AG09309 (cell line): ENCODE results near the gene GPR39.

ENCODE experiments used
- DNase-seq: peaks from one replicate; pipeline ENCODE4 v3.0.0-alpha.2; 2010; ENCODE audit warnings: low read depth
- H3K4me3 ChIP-seq: 2 replicates; pipeline ENCODE4 v1.5.1; 2011; ENCODE audit warnings: mild to moderate bottlenecking, low read depth, low read length, moderate library complexity; ENCODE audit not compliant: control insufficient read depth
- CTCF ChIP-seq: IDR thresholded peaks from 2 replicates; pipeline ENCODE4 v1.5.1; 2011; ENCODE audit warnings: mild to moderate bottlenecking, low read depth, low read length, inconsistent platforms; ENCODE audit not compliant: insufficient read depth, control insufficient read depth; ENCODE audit errors: missing control alignments

The GPR39 gene

GRCh38 chr2:132417430-132418035, 928 bp downstream of the GPR39 start:
- no peak for TF ChIP-seq CTCF
- DNase-seq: no peak
- H3K4me3 ChIP-seq: no peak overlapping the region

DNA sequence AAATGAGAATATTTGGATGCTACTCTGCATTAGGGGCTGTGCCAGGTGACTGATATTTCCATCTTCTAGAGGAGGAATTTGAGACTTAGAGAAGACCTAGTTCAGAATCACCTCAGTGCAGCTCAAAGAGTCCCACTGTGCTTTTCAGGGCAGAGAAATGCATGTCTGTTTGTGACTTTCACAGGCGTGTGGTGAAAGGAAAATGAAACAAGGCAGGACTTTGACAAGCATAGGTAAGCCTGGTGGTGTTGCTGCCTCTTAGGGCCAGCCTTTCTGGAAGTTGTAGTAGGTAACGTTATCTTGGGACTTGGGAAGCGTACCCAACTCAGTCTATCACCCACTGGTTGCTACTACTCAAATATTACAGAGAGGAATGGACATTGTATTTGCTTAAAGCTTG, 2.6 kb downstream of the GPR39 start:
- no peak overlapping the region for H3K4me3 ChIP-seq
- no peak for TF ChIP-seq CTCF
- DNase-seq: no peak

GRCh38 chr2:132419941-132420340, 3.3 kb downstream of the GPR39 start:
- no peak for DNase-seq
- no peak overlapping the region for H3K4me3 ChIP-seq
- no peak for TF ChIP-seq CTCF

- TF ChIP-seq CTCF: peak; percentile 23
- no peak overlapping the region for H3K4me3 ChIP-seq
- DNase-seq: no peak
These were observed 4.5 kb downstream of the GPR39 start for GRCh38 chr2:132420816-132421805.

- TF ChIP-seq CTCF: no peak
- DNase-seq: no peak
- no peak overlapping the region for H3K4me3 ChIP-seq
These were observed 6.1 kb downstream of the GPR39 start for GRCh38 chr2:132422736-132423135.

DNA sequence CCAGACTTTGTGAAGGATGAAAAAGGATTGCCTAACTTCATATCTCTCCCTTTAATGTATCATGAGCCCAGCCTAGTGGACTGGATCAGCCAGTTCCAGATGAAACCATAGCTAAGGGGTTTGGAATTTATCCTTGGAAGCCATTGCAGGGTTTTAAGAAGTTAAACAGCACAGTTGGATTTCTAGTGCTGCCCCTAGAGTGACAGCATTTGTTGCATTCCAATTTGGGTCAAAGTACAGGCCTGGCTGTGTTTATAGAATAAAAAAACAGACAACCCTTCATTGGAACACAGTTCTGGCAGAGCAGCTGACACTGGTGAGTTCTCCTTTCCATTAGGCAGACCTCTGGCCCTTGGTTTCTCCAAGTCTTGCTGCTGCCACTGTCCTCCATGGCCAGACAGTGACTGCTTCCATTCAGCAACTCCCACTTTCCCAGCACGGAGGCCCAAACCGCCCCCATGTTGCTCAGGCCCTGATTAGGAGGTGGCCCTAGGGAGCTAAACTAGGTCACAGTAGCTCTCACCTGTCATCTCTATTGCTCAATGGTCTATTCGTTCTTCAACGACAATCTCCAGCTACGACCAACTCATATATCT, 8.0 kb downstream of the GPR39 start:
- DNase-seq: no peak
- peak; percentile 6 for TF ChIP-seq CTCF
- H3K4me3 ChIP-seq: no peak overlapping the region
